Suppressor macrophage (primary cell): ENCODE measurements around the gene CHRM5.
A peak's percentile ranks its signal among the peaks of the same experiment; 100 is the strongest.
"Not testable (repeated sequence)": the region's sequence is repeated elsewhere in the genome, so short reads cannot be mapped to it uniquely, and the experiment has no call there.

Source experiments
- DNase-seq, 4 experiments: peaks; one replicate each; pipeline ENCODE4 v3.0.0-alpha.2; 2020 to 2022

The CHRM5 gene

DNA sequence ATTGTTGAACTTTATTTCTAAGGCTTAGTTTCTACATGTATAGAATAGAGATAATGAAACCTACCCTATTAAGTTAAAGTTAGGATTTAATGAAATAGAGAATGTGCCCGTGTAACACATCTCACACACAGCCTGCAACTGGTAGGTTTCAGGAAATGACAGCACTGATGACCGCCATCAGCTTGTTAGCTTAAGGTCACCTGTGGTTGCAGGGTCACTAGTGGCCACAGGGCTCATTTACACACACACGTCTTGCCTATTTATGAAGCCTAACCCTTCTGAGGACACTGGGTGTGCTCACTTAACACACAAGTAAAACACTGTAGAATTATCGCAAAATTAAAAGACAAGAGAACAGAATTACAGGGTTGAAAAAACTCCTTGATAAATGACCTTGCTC, 20.1 kb downstream of the CHRM5 start:
- DNase-seq = no peak

- peak in 3 of 4 experiments; percentile 4 to 12 (median 12) for DNase-seq
Observed at GRCh38 chr15:33994005-33994615, 25.8 kb downstream of the CHRM5 start.

- DNase-seq = not testable (repeated sequence)
Observed at GRCh38 chr15:33995666-33996065, 27.4 kb downstream of the CHRM5 start.

DNA sequence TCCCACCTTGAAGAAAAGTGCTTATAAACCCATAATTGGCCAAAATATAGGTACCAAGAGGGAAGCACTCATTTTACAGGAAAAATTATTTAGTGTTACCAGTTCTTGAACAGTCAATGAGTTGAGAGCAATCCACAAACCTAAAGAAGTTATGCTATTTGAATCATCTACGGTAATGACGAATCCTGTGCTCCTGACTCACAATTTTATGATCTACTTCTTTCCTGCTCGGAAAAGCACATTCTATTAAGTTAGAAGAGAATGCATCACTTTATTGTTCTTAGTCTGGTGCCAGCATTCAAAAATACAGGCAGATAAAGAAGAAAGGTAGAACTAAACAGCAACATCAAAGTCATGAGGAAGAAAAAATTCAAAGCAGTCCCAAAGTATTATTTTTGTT, 33.2 kb downstream of the CHRM5 start:
- DNase-seq = no peak

DNA sequence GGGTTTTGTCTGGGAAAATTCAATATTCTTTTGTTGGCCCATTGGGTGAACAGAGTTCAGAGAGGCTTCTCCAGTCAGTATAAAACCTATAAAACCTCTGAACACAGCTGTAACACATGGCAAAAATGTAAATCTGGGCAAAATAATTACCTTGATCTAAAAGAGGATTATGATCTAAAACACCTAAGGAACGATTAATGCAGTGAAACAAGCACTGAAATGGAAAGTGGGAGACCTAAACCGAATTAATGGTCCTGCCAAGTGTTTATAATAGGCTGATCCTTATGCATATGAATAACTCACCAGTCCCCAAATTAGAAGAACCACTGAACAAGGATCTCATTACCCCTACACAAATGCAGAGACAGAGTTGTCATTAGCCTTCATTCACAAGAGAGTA, 38.1 kb downstream of the CHRM5 start:
- no peak for DNase-seq

GRCh38 chr15:34009656-34010055, 41.4 kb downstream of the CHRM5 start:
- DNase-seq = no peak

DNA sequence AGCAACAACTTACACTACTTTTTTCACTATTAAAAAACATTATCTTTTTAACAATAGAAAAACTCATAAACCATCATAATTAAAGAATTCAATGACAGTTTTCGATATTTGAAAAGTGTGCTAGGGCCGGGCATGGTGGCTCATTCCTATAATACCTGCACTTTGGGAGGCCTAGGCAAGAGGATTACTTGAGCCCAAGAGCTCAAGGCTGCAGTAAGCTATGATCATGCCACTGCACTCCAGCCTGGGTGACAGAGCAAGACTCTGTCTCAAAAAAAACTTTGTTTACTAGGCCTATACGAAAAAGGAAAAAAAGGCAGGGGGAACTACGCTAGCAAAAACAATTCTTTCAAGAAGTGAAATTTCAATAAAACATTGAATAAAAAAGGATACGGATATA, 42.6 kb downstream of the CHRM5 start:
- DNase-seq = no peak

- no peak for DNase-seq
Observed at GRCh38 chr15:34011481-34011880, 43.2 kb downstream of the CHRM5 start.

DNA sequence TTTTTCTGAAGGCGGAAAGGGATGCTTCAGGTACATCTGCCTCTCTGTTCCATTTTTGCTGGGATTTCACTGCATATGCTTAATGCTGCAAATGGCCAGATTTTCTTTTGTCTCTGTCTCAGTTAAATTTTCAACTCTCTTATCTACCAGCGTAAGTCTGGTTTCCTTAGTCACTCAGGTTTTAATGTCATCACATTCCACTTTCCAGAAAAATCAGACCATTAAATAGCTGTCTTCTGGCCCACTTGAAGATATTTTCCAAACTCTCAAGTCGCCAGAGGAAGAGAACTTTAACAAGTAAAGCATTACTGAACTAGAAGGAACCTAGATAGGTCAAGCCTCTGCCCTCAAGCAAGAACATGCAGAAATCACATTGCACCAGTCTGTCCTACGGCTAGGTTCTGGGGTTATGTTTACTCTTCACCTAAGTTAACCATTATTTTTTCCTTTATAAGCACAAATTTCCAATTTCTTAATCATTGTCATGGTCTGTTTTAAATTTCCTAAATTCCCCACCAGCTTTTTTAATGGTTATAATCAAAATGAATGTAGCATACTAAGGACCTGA, 44.2 kb downstream of the CHRM5 start:
- no peak for DNase-seq

GRCh38 chr15:34013746-34014145, 45.4 kb downstream of the CHRM5 start:
- DNase-seq = no peak

DNA sequence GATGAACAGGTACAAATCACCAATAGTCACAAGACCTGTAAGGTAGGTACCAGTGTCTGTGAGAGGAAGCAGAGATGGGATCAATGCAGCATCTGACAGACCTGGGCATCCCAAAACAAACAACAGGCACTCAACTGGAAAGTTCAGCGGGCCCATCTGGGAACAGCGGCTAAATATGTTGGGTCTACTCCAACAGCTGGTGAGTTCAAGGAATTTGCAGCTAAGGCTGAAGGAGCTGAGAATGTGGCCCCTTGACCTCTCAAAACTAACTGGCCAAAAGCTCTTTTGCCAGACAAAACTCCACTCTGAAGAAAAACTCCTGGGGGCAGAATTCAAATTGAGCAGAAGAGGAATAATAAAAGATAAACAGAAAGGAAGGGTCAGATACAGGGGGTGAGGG, 46.3 kb downstream of the CHRM5 start:
- no peak for DNase-seq

GRCh38 chr15:34018021-34018645, 49.8 kb downstream of the CHRM5 start:
- no peak for DNase-seq

- DNase-seq = not testable (repeated sequence)
Observed at GRCh38 chr15:34018738-34019137, 50.4 kb downstream of the CHRM5 start.

DNA sequence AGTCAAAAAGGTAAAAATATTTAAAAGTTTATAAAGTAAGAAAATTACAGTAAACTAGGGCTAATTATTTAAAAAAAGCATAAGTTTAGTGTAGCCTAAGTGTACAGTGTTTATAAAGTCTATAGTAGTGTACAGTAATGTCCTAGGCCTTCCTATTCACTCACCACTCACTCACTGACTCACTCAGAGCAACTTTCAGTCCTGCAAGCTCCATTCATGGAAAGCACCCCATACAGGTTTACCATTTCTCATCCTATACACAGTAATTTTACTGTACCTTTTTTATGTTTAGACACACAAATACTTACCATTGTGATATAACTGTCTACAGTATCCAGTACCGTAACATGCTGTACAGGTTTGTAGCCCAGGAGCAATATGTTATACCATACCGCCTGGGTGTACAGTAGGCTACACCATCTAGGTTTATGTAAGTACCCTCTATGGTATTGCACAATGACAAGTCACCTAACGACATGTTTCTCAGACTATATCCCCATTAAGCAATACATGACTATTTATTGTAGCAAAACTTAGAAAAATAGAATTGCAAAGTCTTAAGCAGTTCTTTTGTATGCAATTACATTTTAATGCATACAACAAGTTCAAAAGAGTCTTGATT, 51.2 kb downstream of the CHRM5 start:
- no peak for DNase-seq

DNA sequence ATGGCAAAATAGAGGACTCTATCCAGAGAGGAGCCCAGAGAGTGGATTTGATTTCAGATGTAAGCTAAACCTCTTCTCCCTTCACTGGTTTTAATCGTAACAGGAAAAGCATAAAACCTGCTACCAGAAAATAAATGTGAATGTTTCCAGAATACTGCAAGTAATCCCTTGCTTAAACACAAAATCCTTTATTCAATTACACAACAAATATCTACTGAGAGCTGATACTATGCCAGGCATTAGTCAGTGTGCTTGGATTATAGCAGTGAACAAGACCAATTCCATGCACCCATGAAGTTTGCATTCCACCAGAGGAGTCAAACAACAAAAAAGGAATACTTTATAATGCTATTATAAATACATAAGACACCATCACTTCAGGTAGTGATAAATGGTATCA, 55.6 kb downstream of the CHRM5 start:
- DNase-seq = no peak

GRCh38 chr15:34025252-34025651, 57.0 kb downstream of the CHRM5 start:
- DNase-seq = no peak

- DNase-seq = no peak
Observed at GRCh38 chr15:34027606-34028005, 59.3 kb downstream of the CHRM5 start.

DNA sequence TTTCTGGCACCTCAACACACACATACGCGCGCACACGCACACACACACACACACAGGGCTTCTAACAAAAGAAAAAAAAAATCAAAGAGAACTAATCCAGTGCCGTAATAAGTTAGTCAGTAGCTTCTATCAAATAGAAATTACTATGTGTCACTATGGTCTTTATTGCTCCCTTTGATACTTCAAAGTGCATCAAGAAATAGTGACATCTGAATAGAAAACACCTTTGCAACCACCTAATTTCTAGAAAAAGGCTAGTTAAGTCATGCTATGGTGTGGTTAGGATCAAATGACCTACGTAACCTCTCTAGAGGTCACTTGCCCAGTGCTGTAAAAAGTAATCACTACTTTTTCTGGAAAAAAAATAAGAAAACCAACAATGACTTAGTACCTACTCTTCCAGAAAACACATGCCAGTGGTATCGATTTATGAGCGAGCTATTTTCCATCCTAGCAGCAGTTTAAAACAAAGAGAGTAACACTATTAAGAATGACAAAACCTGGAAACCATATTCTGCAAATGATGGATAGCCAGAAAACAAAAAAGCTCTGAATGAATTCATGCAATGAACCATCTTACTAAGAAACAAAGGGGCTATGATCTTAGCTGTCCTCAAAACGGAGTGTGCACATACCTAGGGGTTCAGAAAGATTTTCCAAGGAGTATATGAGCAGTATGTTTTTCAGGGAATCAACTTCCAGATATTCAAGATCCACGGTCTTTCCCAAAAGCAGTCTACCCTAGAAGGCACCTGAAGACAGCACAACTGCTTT, 63.9 kb downstream of the CHRM5 start:
- DNase-seq = no peak

GRCh38 chr15:34038023-34038870, 70.0 kb downstream of the CHRM5 start:
- DNase-seq = peak; percentile 81 to 92 (median 87)

DNA sequence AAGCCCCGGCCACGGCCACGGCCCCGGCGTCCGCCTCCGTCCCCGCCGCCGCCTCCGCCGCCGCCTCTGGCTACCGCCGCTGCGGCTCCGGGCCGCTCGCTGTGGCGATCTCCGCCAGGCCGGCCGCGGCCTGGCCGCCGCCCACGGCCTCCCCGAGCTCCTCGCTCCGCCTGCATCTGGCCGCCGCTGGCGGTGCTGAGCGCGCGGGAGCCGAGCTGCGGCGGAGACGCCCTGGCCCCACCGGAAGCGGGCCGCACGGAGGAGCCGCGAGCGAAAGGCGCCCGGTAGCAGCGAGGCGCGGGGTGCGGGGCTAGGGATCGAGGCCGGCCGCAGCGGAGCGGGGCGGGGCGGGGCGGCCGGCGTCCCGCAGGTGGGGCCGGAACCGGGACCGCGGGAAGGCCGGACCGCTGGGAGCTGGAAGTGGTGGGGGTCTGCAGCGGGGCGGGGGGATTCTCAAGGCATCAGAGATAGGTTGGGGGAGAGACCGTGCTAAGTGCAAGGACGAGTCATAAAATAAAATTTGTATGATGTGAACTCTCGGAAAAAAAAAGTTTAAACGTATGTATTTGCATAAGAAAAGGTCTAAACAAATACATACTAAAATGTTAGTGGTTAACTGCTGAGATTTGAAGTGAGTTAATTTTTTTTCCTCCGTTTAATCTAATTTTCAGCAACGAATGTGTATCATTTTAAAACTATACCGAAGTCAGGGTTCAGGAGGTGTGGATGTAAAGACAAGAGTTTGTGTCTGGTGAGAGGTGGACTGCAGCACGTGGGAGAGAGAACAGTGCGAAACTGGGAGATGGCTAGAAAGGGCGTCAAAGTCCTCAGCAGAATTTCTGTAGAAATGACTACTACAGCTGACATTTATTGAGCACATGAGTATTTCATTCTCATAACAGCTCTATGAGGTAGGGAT, 70.8 kb downstream of the CHRM5 start, which contains the start of gene AVEN:
Gene AVEN, minus strand, starts transcription at position 334 of the 919 bp plus-strand sequence. Its CDS starts 158 bp downstream, at position 176.
- peak; percentile 58 to 87 (median 75) for DNase-seq

DNA sequence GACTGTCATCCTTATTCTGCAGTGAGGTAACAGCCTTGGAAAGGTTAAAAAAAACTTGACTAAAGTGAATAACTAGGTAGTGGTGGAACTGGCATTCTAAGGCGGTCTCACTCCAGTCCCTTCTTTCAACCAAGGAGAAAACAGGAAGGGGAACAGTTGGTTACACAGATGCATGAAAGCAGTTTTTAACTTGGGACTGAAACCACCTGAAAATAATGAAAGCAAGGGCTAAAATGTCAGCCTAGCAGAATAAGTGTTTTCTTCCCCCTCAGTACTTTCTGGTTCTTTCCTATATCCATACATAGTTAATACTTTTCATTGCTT, 71.5 kb downstream of the CHRM5 start:
- DNase-seq = peak in 3 of 4 experiments; percentile 24 to 54 (median 47)
